IMR-90 (cell line): ENCODE measurements around the gene SIGLEC15. TPM values are rescaled to one million over a fixed set of nuclear protein-coding genes. Genes with fewer than 3 reads are reported as not detected.

ENCODE experiments used
- ATAC-seq: fragments of 200-7000 bp; cut with Tn5 transposase; 2 replicates; pipeline ENCODE4 v1.9.1; 2020; ENCODE audit warnings: low read depth, mild to moderate bottlenecking, moderate library complexity
- BruUV-seq: library from RNA; stranded (reverse); fragments of 400-500 nt; replicated peaks from 2 replicates; lab custom pipeline; 2021; lab: Mats Ljungman, UMichigan
- CTCF ChIA-PET: fragments of 300-600 bp; formaldehyde crosslinking; extraction: SDS; loops from one replicate; lab custom pipeline; 2021; ENCODE audit warnings: antibody characterized with exemption; lab: Yijun Ruan, JAX
- POLR2A ChIA-PET: fragments of 300-600 bp; sonication (Branson Sonifier 250); formaldehyde crosslinking; loops from one replicate; lab custom pipeline; 2022; ENCODE audit warnings: antibody characterized with exemption; ENCODE audit not compliant: unreplicated experiment; lab: Charles Lee
- DNase-seq: peaks from one replicate; pipeline ENCODE4 v3.0.0; 2013
- H2AFZ ChIP-seq: replicated peaks from 2 replicates; pipeline ENCODE3; 2013; ENCODE audit warnings: low read length, mild to moderate bottlenecking; ENCODE audit not compliant: poor library complexity
- H2AK5ac ChIP-seq: 2 replicates; pipeline ENCODE4 v1.6.1; 2013; ENCODE audit warnings: low read depth, low read length, inconsistent platforms
- H2AK9ac ChIP-seq: replicated peaks from 2 replicates; pipeline ENCODE3; 2013; ENCODE audit warnings: mild to moderate bottlenecking, low read depth, low read length, moderate library complexity; ENCODE audit not compliant: poor library complexity
- H2BK120ac ChIP-seq: 2 replicates; pipeline ENCODE4 v1.6.1; 2013; ENCODE audit warnings: low read depth, low read length, inconsistent platforms
- H2BK15ac ChIP-seq: 3 replicates; pipeline ENCODE4 v1.6.1; 2013; ENCODE audit warnings: low read depth, low read length, inconsistent platforms
- H2BK20ac ChIP-seq: 2 replicates; pipeline ENCODE4 v1.6.1; 2013; ENCODE audit warnings: low read depth, mild to moderate bottlenecking, inconsistent platforms, low read length, moderate library complexity
- H2BK5ac ChIP-seq: 2 replicates; pipeline ENCODE4 v1.6.1; 2013; ENCODE audit warnings: mild to moderate bottlenecking, low read depth, low read length, inconsistent platforms; ENCODE audit not compliant: poor library complexity, severe bottlenecking
- H3K14ac ChIP-seq: replicated peaks from 2 replicates; pipeline ENCODE4 v1.6.1; 2013; ENCODE audit warnings: low read depth, low read length, inconsistent platforms
- H3K18ac ChIP-seq: 2 replicates; pipeline ENCODE4 v1.6.1; 2013; ENCODE audit warnings: low read depth, low read length, control low read depth
- H3K23ac ChIP-seq: 2 replicates; pipeline ENCODE4 v1.6.1; 2013; ENCODE audit warnings: low read depth, low read length, inconsistent platforms
- H3K27ac ChIP-seq: 2 replicates; pipeline ENCODE4 v1.5.1; 2013; ENCODE audit warnings: mild to moderate bottlenecking, control low read depth, low read length; ENCODE audit not compliant: insufficient read depth
- H3K27me3 ChIP-seq: 2 replicates; pipeline ENCODE4 v1.6.1; 2013; ENCODE audit warnings: low read length; ENCODE audit not compliant: control insufficient read depth, insufficient read depth
- H3K36me3 ChIP-seq: 2 replicates; pipeline ENCODE4 v1.6.1; 2013; ENCODE audit warnings: low read length, mixed read lengths; ENCODE audit not compliant: control insufficient read depth, insufficient read depth
- H3K4ac ChIP-seq: 2 replicates; pipeline ENCODE4 v1.6.1; 2013; ENCODE audit warnings: low read depth, low read length, inconsistent platforms
- H3K4me1 ChIP-seq: 2 replicates; pipeline ENCODE4 v1.6.1; 2013; ENCODE audit warnings: low read length, mixed read lengths; ENCODE audit not compliant: control insufficient read depth, insufficient read depth
- H3K4me2 ChIP-seq: 2 replicates; pipeline ENCODE4 v1.6.1; 2013; ENCODE audit warnings: low read depth, mild to moderate bottlenecking, control low read depth, low read length, moderate library complexity
- H3K4me3 ChIP-seq: 2 replicates; pipeline ENCODE4 v1.5.1; 2013; ENCODE audit warnings: low read depth, mild to moderate bottlenecking, control low read depth, low read length, moderate library complexity; ENCODE audit not compliant: insufficient read depth
- H3K56ac ChIP-seq: 2 replicates; pipeline ENCODE4 v1.6.1; 2013; ENCODE audit warnings: low read length, inconsistent platforms; ENCODE audit not compliant: insufficient read depth; ENCODE audit errors: extremely low read depth
- H3K79me1 ChIP-seq, 2 experiments: 2 replicates each; pipeline ENCODE4 v1.6.1; 2013; ENCODE audit warnings: low read length in 2 of 2, inconsistent platforms in 1 of 2, low read depth in 1 of 2
- H3K9ac ChIP-seq: 2 replicates; pipeline ENCODE4 v1.6.1; 2013; ENCODE audit warnings: low read depth, low read length, control low read depth
- H3K9me1 ChIP-seq: 2 replicates; pipeline ENCODE4 v1.6.1; 2013; ENCODE audit warnings: low read length, inconsistent platforms; ENCODE audit not compliant: insufficient read depth
- H3K9me3 ChIP-seq: 2 replicates; pipeline ENCODE4 v1.6.1; 2013; ENCODE audit warnings: low read length; ENCODE audit not compliant: control insufficient read depth, insufficient read depth
- H4K20me1 ChIP-seq: 2 replicates; pipeline ENCODE4 v1.6.1; 2013; ENCODE audit warnings: low read length, inconsistent platforms; ENCODE audit not compliant: insufficient read depth
- H4K5ac ChIP-seq: 2 replicates; pipeline ENCODE4 v1.6.1; 2013; ENCODE audit warnings: mild to moderate bottlenecking, low read depth, low read length, control low read depth
- H4K8ac ChIP-seq, 2 experiments: 2 replicates each; pipeline ENCODE4 v1.6.1; 2013; ENCODE audit warnings: low read depth in 2 of 2, low read length in 2 of 2, control low read depth in 1 of 2, inconsistent platforms in 1 of 2
- H4K91ac ChIP-seq: 2 replicates; pipeline ENCODE4 v1.6.1; 2013; ENCODE audit warnings: low read depth, low read length, inconsistent platforms; ENCODE audit not compliant: insufficient read depth
- BHLHE40 ChIP-seq: fragments of 150-350 bp; IDR thresholded peaks from 2 replicates; pipeline ENCODE4 v1.6.1; 2016; ENCODE audit warnings: mild to moderate bottlenecking, low read depth, low read length
- CHD1 ChIP-seq: IDR thresholded peaks from 2 replicates; pipeline ENCODE4 v1.6.1; 2012; ENCODE audit warnings: low read depth, low read length, improper control_type of control experiment
- CTCF ChIP-seq: conservative IDR thresholded peaks from 2 replicates; pipeline ENCODE4 v1.5.1; 2012; ENCODE audit warnings: mild to moderate bottlenecking, low read depth, low read length, improper control_type of control experiment
- MAFK ChIP-seq: IDR thresholded peaks from 2 replicates; pipeline ENCODE4 v1.6.1; 2012; ENCODE audit warnings: low read depth, low read length, improper control_type of control experiment
- MXI1 ChIP-seq: IDR thresholded peaks from 2 replicates; pipeline ENCODE4 v1.6.1; 2012; ENCODE audit warnings: low read depth, mild to moderate bottlenecking, low read length, moderate library complexity, borderline replicate concordance
- POLR2A ChIP-seq: IDR thresholded peaks from 2 replicates; pipeline ENCODE4 v1.6.1; 2012; ENCODE audit warnings: mild to moderate bottlenecking, low read depth, low read length
- RAD21 ChIP-seq: IDR thresholded peaks from 2 replicates; pipeline ENCODE4 v1.6.1; 2012; ENCODE audit warnings: low read length, improper control_type of control experiment
- RCOR1 ChIP-seq: IDR thresholded peaks from 2 replicates; pipeline ENCODE4 v1.6.1; 2012; ENCODE audit warnings: mild to moderate bottlenecking, low read length, improper control_type of control experiment; ENCODE audit not compliant: insufficient replicate concordance
- RFX5 ChIP-seq: IDR thresholded peaks from 2 replicates; pipeline ENCODE4 v1.8.0; 2012; ENCODE audit warnings: low read depth, mild to moderate bottlenecking, low read length, moderate library complexity
- SMC3 ChIP-seq: fragments of 150-350 bp; IDR thresholded peaks from 2 replicates; pipeline ENCODE4 v1.6.1; 2016; ENCODE audit warnings: low read depth, mild to moderate bottlenecking, antibody characterized with exemption, low read length, moderate library complexity
- WGBS, 2 experiments: methylation state at CpG; one replicate each; pipeline versions ENCODE4 v1.1.5 to v1.1.7; 2013; ENCODE audit warnings: missing lambda C conversion rate in 2 of 2; ENCODE audit not compliant: insufficient read length in 1 of 2; ENCODE audit errors: extremely low coverage in 2 of 2; 5-methylcytosine and 5-hydroxymethylcytosine counted together
- dilution Hi-C: fragments of 300-500 bp; cut with HindIII; formaldehyde crosslinking; loops from one replicate; pipeline ENCODE4 v1.14.3; 2018; ENCODE audit warnings: low sequenced_read_pairs; ENCODE audit not compliant: unreplicated experiment
- in situ Hi-C: fragments of 300-500 bp; cut with MboI; formaldehyde crosslinking; loops from 3 replicates; pipeline ENCODE4 v1.14.3; 2019; ENCODE audit warnings: low sequenced_read_pairs, inconsistent platforms, mixed read lengths
- intact Hi-C: fragments of 100-400 bp; cut with micrococcal nuclease; formaldehyde crosslinking; loops from 2 replicates; pipeline ENCODE4 v1.10.0; 2022
- polyA plus RNA-seq, 3 experiments: library from polyadenylated mRNA; depleted of rRNA; stranded (reverse); fragments of >200 nt; gene quantifications; 2 replicates each; pipeline ENCODE4 v1.2.3, GENCODE V29; 2012; ENCODE audit warnings: low replicate concordance in 1 of 3
- total RNA-seq: library from RNA; depleted of rRNA; stranded (reverse); fragments of >200 nt; gene quantifications from 2 replicates; pipeline ENCODE4 v1.2.3, GENCODE V29; 2012

Gene SIGLEC15
- total and polyA plus RNA-seq, 2 of the 4 experiments (the other 2 are of a cell fraction), result 1.1 to 1.8 TPM

GRCh38 chr18:45841060-45841764 is 15.7 kb downstream of the SIGLEC15 start (continued):
- no peak for TF ChIP-seq RCOR1

GRCh38 chr18:45841765-45842442 is 16.4 kb downstream of the SIGLEC15 start:
- Histone ChIP-seq H2AFZ (no peak overlapping the region), H3K9me1 (peaks cover 16% of the 10 kb centered on the region), H3K4me1 (peaks cover 7% of the 10 kb centered on the region), H3K9me3 (no peaks in the 10 kb centered on the region), H4K8ac (no peak overlapping the region), H3K9ac (no peak overlapping the region), H2BK20ac (no peak overlapping the region), H2BK120ac (no peak overlapping the region), H3K56ac (no peak overlapping the region), H2AK5ac (no peak overlapping the region), H2AK9ac (peak overlapping the region; percentile 2), H4K20me1 (no peaks in the 10 kb centered on the region), H2BK15ac (no peak overlapping the region), H4K91ac (no peak overlapping the region), H3K14ac (no peak overlapping the region), H2BK5ac (no peak overlapping the region), H3K23ac (no peak overlapping the region), H3K4ac (no peak overlapping the region), H3K79me1 (peaks cover 0 to 4% of the 10 kb centered on the region in 2 experiments; a peak in 1 of 4 replicates), H3K4me3 (no peak overlapping the region), H3K27ac (no peak overlapping the region), H3K27me3 (no peaks in the 10 kb centered on the region), H3K4me2 (no peak overlapping the region), H4K5ac (no peak overlapping the region), H3K36me3 (no peaks in the 10 kb centered on the region), H3K18ac (no peak overlapping the region)
- dilution Hi-C loops, result no loop called here
- CTCF ChIA-PET, result no interaction called here
- no peak for TF ChIP-seq CHD1
- TF ChIP-seq RFX5, result no peak
- no peak for TF ChIP-seq CTCF
- TF ChIP-seq SMC3, result no peak
- no peak for TF ChIP-seq MXI1
- TF ChIP-seq POLR2A, result no peak
- no peak for TF ChIP-seq RAD21
- TF ChIP-seq MAFK, result no peak
- TF ChIP-seq BHLHE40, result no peak
- TF ChIP-seq RCOR1, result no peak
- DNase-seq (no peak), ATAC-seq (no peak)
- POLR2A ChIA-PET, result no interaction called here
- intact Hi-C loops, result no loop called here
- BruUV-seq, result no TSS peak
- 97% methylated on average over 7 of the region's 12 CpGs; no CpG with 5 or more reads in 1 of the 2 experiments for WGBS, 2 experiments
- in situ Hi-C loops, result loop anchor here (10.0 kb wide), 1 partner anchor 57 kb away; no protein-coding TSS in a partner anchor
